ENCODE measurements around the gene NDUFA5.
"Not testable (repeated sequence)": the region's sequence is repeated elsewhere in the genome, so short reads cannot be mapped to it uniquely, and the experiment has no call there.

DNA sequence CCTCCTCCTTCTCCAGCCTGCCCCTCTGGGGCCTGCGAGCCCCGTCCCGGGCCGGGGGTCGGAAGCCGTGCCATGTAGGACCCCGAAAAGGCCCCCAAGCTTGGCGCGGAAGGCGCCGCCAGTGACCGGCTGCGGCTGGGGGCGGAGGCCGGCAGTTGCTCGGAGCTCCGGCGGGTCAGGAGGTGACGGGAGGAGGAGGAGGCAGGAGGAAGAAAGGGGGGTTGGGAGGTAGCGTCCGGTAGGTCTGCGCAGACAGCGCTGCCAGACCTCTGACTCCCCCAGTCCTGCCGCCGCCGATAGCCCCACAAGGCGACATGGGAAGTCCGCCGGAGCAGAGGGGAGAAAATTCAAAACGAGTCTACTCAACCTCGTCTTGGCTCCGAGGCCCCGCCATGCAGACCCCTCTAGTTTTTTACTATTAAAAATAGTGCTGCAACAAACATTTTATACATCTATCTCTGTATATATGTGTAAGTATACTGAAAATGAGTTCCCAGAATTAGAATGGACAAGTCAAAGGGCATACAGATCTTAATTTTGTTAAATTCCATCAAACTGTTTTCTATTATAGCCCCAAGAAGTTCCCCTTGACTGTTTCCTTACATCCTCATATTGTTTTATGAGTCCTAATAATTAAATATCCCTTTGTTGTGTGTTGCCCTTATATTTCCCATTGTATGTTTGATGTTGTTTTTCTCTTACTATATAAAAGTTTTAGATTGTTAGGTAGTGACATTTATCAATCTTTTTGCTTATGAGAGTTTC is 24.6 kb downstream of the NDUFA5 start:
- TF ChIP-seq, protein P1, sequence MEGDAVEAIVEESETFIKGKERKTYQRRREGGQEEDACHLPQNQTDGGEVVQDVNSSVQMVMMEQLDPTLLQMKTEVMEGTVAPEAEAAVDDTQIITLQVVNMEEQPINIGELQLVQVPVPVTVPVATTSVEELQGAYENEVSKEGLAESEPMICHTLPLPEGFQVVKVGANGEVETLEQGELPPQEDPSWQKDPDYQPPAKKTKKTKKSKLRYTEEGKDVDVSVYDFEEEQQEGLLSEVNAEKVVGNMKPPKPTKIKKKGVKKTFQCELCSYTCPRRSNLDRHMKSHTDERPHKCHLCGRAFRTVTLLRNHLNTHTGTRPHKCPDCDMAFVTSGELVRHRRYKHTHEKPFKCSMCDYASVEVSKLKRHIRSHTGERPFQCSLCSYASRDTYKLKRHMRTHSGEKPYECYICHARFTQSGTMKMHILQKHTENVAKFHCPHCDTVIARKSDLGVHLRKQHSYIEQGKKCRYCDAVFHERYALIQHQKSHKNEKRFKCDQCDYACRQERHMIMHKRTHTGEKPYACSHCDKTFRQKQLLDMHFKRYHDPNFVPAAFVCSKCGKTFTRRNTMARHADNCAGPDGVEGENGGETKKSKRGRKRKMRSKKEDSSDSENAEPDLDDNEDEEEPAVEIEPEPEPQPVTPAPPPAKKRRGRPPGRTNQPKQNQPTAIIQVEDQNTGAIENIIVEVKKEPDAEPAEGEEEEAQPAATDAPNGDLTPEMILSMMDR (IDR thresholded peaks at IDR 0.05; ENCODE audit: low read depth, low read length) = not testable (repeated sequence)
- TF ChIP-seq POLR2A (IDR thresholded peaks at IDR 0.05; ENCODE audit: extremely low read depth, insufficient read length) = not testable (repeated sequence)

All from NB4 (cell line).